Measurements from ENCODE around the gene GRK7. TPM values are rescaled to one million over a fixed set of nuclear protein-coding genes. Genes with fewer than 3 reads are reported as not detected.

GRK7 gene
- polyA plus RNA-seq, 1 of the 3 experiments (the other 2 are of a cell fraction) = not detected

GRCh38 chr3:141804447-141804777, 41.2 kb downstream of the GRK7 start:
- no peaks in the 10 kb centered on the region for H3F3A ChIP-seq (replicated peaks; ENCODE audit: insufficient read depth)
- no peak overlapping the region for H3K9ac ChIP-seq
- H3K4me1 ChIP-seq (ENCODE audit: control insufficient read depth in 1 of 2, insufficient read depth in 2 of 2, low read depth in 1 of 2, low read length in 1 of 2) = no peaks in the 10 kb centered on the region
- no peaks in the 10 kb centered on the region for H3K9me3 ChIP-seq
- H3K79me2 ChIP-seq (ENCODE audit: insufficient read depth) = no peaks in the 10 kb centered on the region
- no peak for DNase-seq
- no peak overlapping the region for H3K4me3 ChIP-seq (ENCODE audit: low read depth in 2 of 2, low read length in 1 of 2)
- H3K27me3 ChIP-seq (ENCODE audit: insufficient read depth) = peaks cover 7% of the 10 kb centered on the region; the same call in 1 of the 2 replicates
- H3K4me2 ChIP-seq = no peak overlapping the region
- WGBS (ENCODE audit: low lambda C conversion rate) = 73% methylated on average over 2 of the region's 2 CpGs
- TF ChIP-seq, protein P1, sequence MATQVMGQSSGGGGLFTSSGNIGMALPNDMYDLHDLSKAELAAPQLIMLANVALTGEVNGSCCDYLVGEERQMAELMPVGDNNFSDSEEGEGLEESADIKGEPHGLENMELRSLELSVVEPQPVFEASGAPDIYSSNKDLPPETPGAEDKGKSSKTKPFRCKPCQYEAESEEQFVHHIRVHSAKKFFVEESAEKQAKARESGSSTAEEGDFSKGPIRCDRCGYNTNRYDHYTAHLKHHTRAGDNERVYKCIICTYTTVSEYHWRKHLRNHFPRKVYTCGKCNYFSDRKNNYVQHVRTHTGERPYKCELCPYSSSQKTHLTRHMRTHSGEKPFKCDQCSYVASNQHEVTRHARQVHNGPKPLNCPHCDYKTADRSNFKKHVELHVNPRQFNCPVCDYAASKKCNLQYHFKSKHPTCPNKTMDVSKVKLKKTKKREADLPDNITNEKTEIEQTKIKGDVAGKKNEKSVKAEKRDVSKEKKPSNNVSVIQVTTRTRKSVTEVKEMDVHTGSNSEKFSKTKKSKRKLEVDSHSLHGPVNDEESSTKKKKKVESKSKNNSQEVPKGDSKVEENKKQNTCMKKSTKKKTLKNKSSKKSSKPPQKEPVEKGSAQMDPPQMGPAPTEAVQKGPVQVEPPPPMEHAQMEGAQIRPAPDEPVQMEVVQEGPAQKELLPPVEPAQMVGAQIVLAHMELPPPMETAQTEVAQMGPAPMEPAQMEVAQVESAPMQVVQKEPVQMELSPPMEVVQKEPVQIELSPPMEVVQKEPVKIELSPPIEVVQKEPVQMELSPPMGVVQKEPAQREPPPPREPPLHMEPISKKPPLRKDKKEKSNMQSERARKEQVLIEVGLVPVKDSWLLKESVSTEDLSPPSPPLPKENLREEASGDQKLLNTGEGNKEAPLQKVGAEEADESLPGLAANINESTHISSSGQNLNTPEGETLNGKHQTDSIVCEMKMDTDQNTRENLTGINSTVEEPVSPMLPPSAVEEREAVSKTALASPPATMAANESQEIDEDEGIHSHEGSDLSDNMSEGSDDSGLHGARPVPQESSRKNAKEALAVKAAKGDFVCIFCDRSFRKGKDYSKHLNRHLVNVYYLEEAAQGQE (IDR thresholded peaks at IDR 0.05; ENCODE audit: low read depth, low read length) = no peak
- TF ChIP-seq POLR2AphosphoS5 (IDR thresholded peaks at IDR 0.05; ENCODE audit: low read depth, low read length) = no peak
- TF ChIP-seq RFX5 (IDR thresholded peaks at IDR 0.05; ENCODE audit: low read length) = no peak
- no peak for TF ChIP-seq USF2 (IDR thresholded peaks at IDR 0.05; ENCODE audit: borderline replicate concordance, low read depth, low read length)
- no peaks in the 10 kb centered on the region for H3K9me2 ChIP-seq
- H2AFZ ChIP-seq (ENCODE audit: low read depth) = no peak overlapping the region
- H4K20me1 ChIP-seq (ENCODE audit: insufficient read depth) = no peaks in the 10 kb centered on the region
- H3K27ac ChIP-seq (ENCODE audit: low read depth in 2 of 2, low read length in 1 of 2) = no peak overlapping the region
- CTCF ChIA-PET = interaction anchor here (0.6 kb wide), 1 partner anchor 289 kb away, joined by 3 read pairs; no protein-coding TSS in a partner anchor
- POLR2A ChIA-PET = no interaction called here
- H3K36me3 ChIP-seq (replicated peaks in 1 of 2; ENCODE audit: control insufficient read depth in 1 of 2, insufficient read depth in 2 of 2, low read length in 1 of 2) = no peaks in the 10 kb centered on the region

DNA sequence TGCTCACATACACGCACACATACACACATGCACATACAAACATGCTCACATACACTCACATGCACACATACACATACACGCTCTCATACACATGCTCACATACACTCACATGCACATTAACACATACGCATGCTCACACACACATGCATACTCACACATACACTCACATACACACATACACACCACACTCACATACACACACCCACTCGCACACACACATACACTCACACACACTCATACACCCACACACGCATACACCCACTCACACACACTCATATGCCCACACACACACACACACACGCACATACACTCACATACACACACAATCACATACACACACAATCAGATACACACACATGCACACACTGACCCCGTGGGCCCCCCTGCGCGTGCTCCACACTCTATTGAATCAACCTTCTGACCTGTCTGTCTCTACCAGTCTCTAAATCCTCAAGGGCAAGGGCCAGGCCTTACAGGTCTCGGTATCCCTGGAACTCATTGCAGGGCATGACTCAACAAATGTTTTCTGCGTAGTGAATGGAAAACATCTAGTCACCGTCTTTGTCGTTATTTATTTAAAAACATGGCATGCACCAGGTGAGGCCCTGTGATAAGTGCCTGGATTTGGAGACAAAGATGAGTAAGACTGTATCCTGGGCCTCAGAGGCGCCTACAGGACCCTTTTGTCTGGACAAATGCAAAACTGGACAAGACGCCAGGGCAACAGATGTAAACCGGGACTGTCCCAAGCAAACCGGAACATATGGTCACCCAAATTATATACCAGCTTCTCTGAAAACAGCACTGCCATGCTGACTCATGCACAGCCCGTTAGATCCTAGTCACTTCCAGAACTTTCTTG, 41.8 kb downstream of the GRK7 start:
- H3K9ac ChIP-seq = no peak overlapping the region
- DNase-seq = no peak
- no peaks in the 10 kb centered on the region for H4K20me1 ChIP-seq (ENCODE audit: insufficient read depth)
- H3F3A ChIP-seq (replicated peaks; ENCODE audit: insufficient read depth) = no peaks in the 10 kb centered on the region
- no peak overlapping the region for H3K4me2 ChIP-seq
- 84% methylated on average over 18 of the region's 18 CpGs for WGBS (ENCODE audit: low lambda C conversion rate)
- H3K27ac ChIP-seq (ENCODE audit: low read depth in 2 of 2, low read length in 1 of 2) = no peak overlapping the region
- H3K4me1 ChIP-seq (ENCODE audit: control insufficient read depth in 1 of 2, insufficient read depth in 2 of 2, low read depth in 1 of 2, low read length in 1 of 2) = no peaks in the 10 kb centered on the region
- H2AFZ ChIP-seq (ENCODE audit: low read depth) = no peak overlapping the region
- ChIA-PET CTCF (interaction anchor here (0.6 to 0.8 kb wide), 2 partner anchors 12 to 289 kb away, joined by 3 read pairs; no protein-coding TSS in a partner anchor), POLR2A (no interaction called here)
- H3K9me2 ChIP-seq = no peaks in the 10 kb centered on the region
- no peaks in the 10 kb centered on the region for H3K9me3 ChIP-seq
- no peaks in the 10 kb centered on the region for H3K36me3 ChIP-seq (replicated peaks in 1 of 2; ENCODE audit: control insufficient read depth in 1 of 2, insufficient read depth in 2 of 2, low read length in 1 of 2)
- H3K27me3 ChIP-seq (ENCODE audit: insufficient read depth) = peaks cover 7% of the 10 kb centered on the region; the same call in 1 of the 2 replicates
- no peak overlapping the region for H3K4me3 ChIP-seq (ENCODE audit: low read depth in 2 of 2, low read length in 1 of 2)
- no peaks in the 10 kb centered on the region for H3K79me2 ChIP-seq (ENCODE audit: insufficient read depth)
- TF ChIP-seq JUND (IDR thresholded peaks at IDR 0.05) (no peak), MAX (IDR thresholded peaks at IDR 0.05; ENCODE audit: low read depth) (no peak), ZBTB33 (IDR thresholded peaks at IDR 0.05; ENCODE audit: borderline replicate concordance, low read depth) (no peak), NFIC (IDR thresholded peaks at IDR 0.05; ENCODE audit: borderline replicate concordance) (no peak), EP300 (IDR thresholded peaks at IDR 0.05; ENCODE audit: borderline replicate concordance in 1 of 2, low read depth in 1 of 2, low read length in 1 of 2) (no peak), SMC3 (IDR thresholded peaks at IDR 0.05; ENCODE audit: low read depth, low read length) (no peak), USF2 (IDR thresholded peaks at IDR 0.05; ENCODE audit: borderline replicate concordance, low read depth, low read length) (no peak), FOSL2 (IDR thresholded peaks at IDR 0.05; ENCODE audit: borderline replicate concordance, low read depth) (no peak), GABPA (IDR thresholded peaks at IDR 0.05; ENCODE audit: low read depth) (no peak), RAD21 (IDR thresholded peaks at IDR 0.05; ENCODE audit: low read length) (no peak), GATA2 (CRISPR knock-in tag; IDR thresholded peaks at IDR 0.05) (no peak), USF1 (IDR thresholded peaks at IDR 0.05; ENCODE audit: borderline replicate concordance, low read depth) (no peak)
